Heart right ventricle (tissue), 16 donors: ENCODE data around the gene KCNK18. TPM values are rescaled to one million over a fixed set of nuclear protein-coding genes. Genes with fewer than 3 reads are reported as not detected.

Experiments used
- ATAC-seq, 8 donors: fragments of 200-7000 bp; cut with Tn5 transposase; one replicate each; pipeline ENCODE4 v1.9.1; 2020; ENCODE audit warnings: mild to moderate bottlenecking in 8 of 8, moderate library complexity in 8 of 8, moderate number of reproducible peaks in 1 of 8
- DNase-seq, 2 donors: peaks; one replicate each; pipeline ENCODE4 v3.0.0-alpha.2; 2020
- H3K27ac ChIP-seq, 10 donors: fragments of 200-600 bp; sonication (generic) in 2 of 10; one replicate each; pipeline versions ENCODE4 v1.5.0 to v1.8.0; 2020 to 2022; ENCODE audit warnings: mild to moderate bottlenecking in 3 of 10
- H3K27me3 ChIP-seq, 7 donors: fragments of 200-600 bp; one replicate each; pipeline ENCODE4 v1.8.0; 2021 to 2022; ENCODE audit warnings: mild to moderate bottlenecking in 2 of 7
- H3K36me3 ChIP-seq, 9 donors: fragments of 200-600 bp; sonication (generic) in 1 of 9; one replicate each; pipeline versions ENCODE4 v1.5.0 to v1.8.0; 2020 to 2022; ENCODE audit warnings: mild to moderate bottlenecking in 2 of 9
- H3K4me1 ChIP-seq, 9 donors: fragments of 200-600 bp; sonication (generic) in 1 of 9; one replicate each; pipeline versions ENCODE4 v1.5.0 to v1.8.0; 2020 to 2022; ENCODE audit warnings: mild to moderate bottlenecking in 4 of 9
- H3K4me3 ChIP-seq, 10 donors: fragments of 200-600 bp; sonication (generic) in 2 of 10; one replicate each; pipeline versions ENCODE4 v1.5.0 to v1.8.0; 2020 to 2022; ENCODE audit warnings: mild to moderate bottlenecking in 7 of 10, moderate library complexity in 2 of 10
- H3K9me3 ChIP-seq, 11 donors: fragments of 200-600 bp in 10 of 11; sonication (generic) in 2 of 11; one replicate each; pipeline versions ENCODE4 v1.5.0 to v1.8.0; 2013 to 2022; ENCODE audit warnings: mild to moderate bottlenecking in 2 of 11, control low read depth in 1 of 11, moderate library complexity in 1 of 11
- CTCF ChIP-seq, 9 donors: fragments of 200-600 bp; sonication (generic) in 2 of 9; IDR thresholded peaks; one replicate each; pipeline versions ENCODE4 v1.5.0 to v1.8.0; 2021 to 2022; ENCODE audit warnings: antibody characterized with exemption in 9 of 9, mild to moderate bottlenecking in 5 of 9, moderate library complexity in 1 of 9
- WGBS, 2 donors: extraction: QIAGEN DNeasy Blood & Tissue Kit; methylation state at CpG; one replicate each; pipeline ENCODE4 v1.1.7; 2013; ENCODE audit warnings: inconsistent platforms in 1 of 2; 5-methylcytosine and 5-hydroxymethylcytosine counted together
- intact Hi-C, 10 donors: fragments of 100-400 bp; cut with DNase I; formaldehyde crosslinking; loops; one replicate each; pipeline versions ENCODE4 v1.11.1 to v1.14.2; 2022
- polyA plus RNA-seq, 2 donors: library from polyadenylated mRNA; stranded (reverse); fragments of 200-250 nt; gene quantifications; one replicate each; pipeline ENCODE4 v1.2.3, GENCODE V29; 2013
- total RNA-seq, 10 donors: library from RNA; stranded (reverse); fragmentation: NEBNext Ultra II Directional in 3 of 10; extraction: Animal tissue kit (Norgen Biotek cat#: 25700) in 3 of 10; gene quantifications; one replicate each; pipeline versions ENCODE4 v1.2.1 to v1.2.4, GENCODE V29; 2021 to 2023
- donor health status: Arrhythmogenic right ventricular cardiomyopathy.
- donor health status: ischemic (EF 13 %, LVEDD 7.1; RV severe dilation, severe dysfunction).
- donor health status: healthy with polysubstance abuse.
- donor health status: DM: no; HTN: yes; CAD: no.
- donor health status: DM: no; HTN: no; CAD: no.
- donor health status: ischemic (EF 25% LVEDD 6.9; RV normal size, moderate dysfunction).
- donor health status: ischemic (EF 25% LVEDD 5.7; RV mildly dilated, moderate dysfunction).
- donor health status: healthy.
- donor health status: DM: yes; HTN: yes; CAD: no.
- donor health status: Ischemic cardiomyopathy.
- donor health status: ischemic (EF 35%, LVEDD 5.7; RV mildly dilated, moderate dysfunction).
- donor health status: nonischemic (EF 11% LVEDD 7.7; RV severe dilation, severe dysfunction).
- donor health status: DM: yes; HTN: yes; CAD: no.
- donor health status: PGD.
- donor health status: ischemic (EF 29% LVEDD 5.4; RV normal size, mild dysfunction).
- donor health status: nonischemic (EF 23%, LVEDD 6.1; RV moderate dilation, normal function).

Gene KCNK18
- total and polyA plus RNA-seq, 12 donors, result not detected

- intact Hi-C loops, result loop anchor here in 1 of 10 donors (10.0 kb wide), 1 partner anchor 479 kb away; no protein-coding TSS in a partner anchor
- peak overlapping the region in 6 of 10 donors; percentile 9 to 19 (median 16) for H3K4me3 ChIP-seq
- 1 to 2% methylated on average over 80 to 82 of the region's 82 CpGs for WGBS, 2 donors
- no peak for TF ChIP-seq CTCF (IDR thresholded peaks at IDR 0.05)
- H3K36me3 ChIP-seq, result no peaks in the 10 kb centered on the region
- DNase-seq (no peak), ATAC-seq (peak in 1 of 8 donors; percentile 21)
- H3K27ac ChIP-seq, result no peak overlapping the region
- peaks cover 0 to 51% (median 32%) of the 10 kb centered on the region in 9 donors for H3K4me1 ChIP-seq
- peaks cover 60 to 100% (median 100%) of the 10 kb centered on the region in 7 donors for H3K27me3 ChIP-seq
- no peaks in the 10 kb centered on the region for H3K9me3 ChIP-seq
Observed at GRCh38 chr10:117163061-117163953, 34.0 kb upstream of the KCNK18 start.

GRCh38 chr10:117163954-117164548 lies 33.2 kb upstream of the KCNK18 start:
- Histone ChIP-seq H3K9me3 (no peaks in the 10 kb centered on the region), H3K36me3 (no peaks in the 10 kb centered on the region), H3K4me1 (peaks cover 0 to 53% (median 32%) of the 10 kb centered on the region in 9 donors), H3K27ac (no peak overlapping the region), H3K27me3 (peaks cover 62 to 100% (median 100%) of the 10 kb centered on the region in 7 donors), H3K4me3 (peak overlapping the region in 1 of 10 donors; percentile 16)
- TF ChIP-seq CTCF (IDR thresholded peaks at IDR 0.05), result no peak
- DNase-seq (no peak), ATAC-seq (no peak)
- intact Hi-C loops, result loop anchor here in 1 of 10 donors (10.0 kb wide), 1 partner anchor 479 kb away; no protein-coding TSS in a partner anchor
- WGBS, 2 donors, result 11 to 19% methylated on average over 16 of the region's 16 CpGs

- peaks cover 0 to 53% (median 32%) of the 10 kb centered on the region in 9 donors for H3K4me1 ChIP-seq
- no peak for TF ChIP-seq CTCF (IDR thresholded peaks at IDR 0.05)
- peaks cover 67 to 100% (median 100%) of the 10 kb centered on the region in 7 donors for H3K27me3 ChIP-seq
- ATAC-seq (no peak), DNase-seq (no peak)
- peak overlapping the region in 6 of 10 donors; percentile 24 to 44 (median 30) for H3K4me3 ChIP-seq
- WGBS, 2 donors, result 3 to 5% methylated on average over 32 of the region's 32 CpGs
- H3K27ac ChIP-seq, result no peak overlapping the region
- no peaks in the 10 kb centered on the region for H3K36me3 ChIP-seq
- H3K9me3 ChIP-seq, result no peaks in the 10 kb centered on the region
- intact Hi-C loops, result loop anchor here in 2 of 10 donors (5.0 to 10.0 kb wide), 2 partner anchors 368 to 480 kb away; no protein-coding TSS in a partner anchor
Observed at GRCh38 chr10:117164592-117165537, 32.4 kb upstream of the KCNK18 start.
